T-helper 1 cell treated with Interleukin-12 subunit alpha and Interleukin-12 subunit beta and Interleukin-4 antibody, amounts not matched to agents 30 ng/mL and 1 ng/mL, for 36 hours (primary cell): Measurements from ENCODE around the gene TK2. TPM values are rescaled to one million over a fixed set of nuclear protein-coding genes. Genes with fewer than 3 reads are reported as not detected.

Experiments used
- intact Hi-C: fragments of 100-400 bp; cut with micrococcal nuclease; formaldehyde crosslinking; loops from one replicate; pipeline ENCODE4 v1.15.1; 2024
- total RNA-seq: library from RNA; stranded (reverse); gene quantifications from 2 replicates; pipeline ENCODE4 v1.2.3, GENCODE V29; 2022

Gene TK2
- total RNA-seq, 1 donor from 2014 or later, result 17.6 TPM

DNA sequence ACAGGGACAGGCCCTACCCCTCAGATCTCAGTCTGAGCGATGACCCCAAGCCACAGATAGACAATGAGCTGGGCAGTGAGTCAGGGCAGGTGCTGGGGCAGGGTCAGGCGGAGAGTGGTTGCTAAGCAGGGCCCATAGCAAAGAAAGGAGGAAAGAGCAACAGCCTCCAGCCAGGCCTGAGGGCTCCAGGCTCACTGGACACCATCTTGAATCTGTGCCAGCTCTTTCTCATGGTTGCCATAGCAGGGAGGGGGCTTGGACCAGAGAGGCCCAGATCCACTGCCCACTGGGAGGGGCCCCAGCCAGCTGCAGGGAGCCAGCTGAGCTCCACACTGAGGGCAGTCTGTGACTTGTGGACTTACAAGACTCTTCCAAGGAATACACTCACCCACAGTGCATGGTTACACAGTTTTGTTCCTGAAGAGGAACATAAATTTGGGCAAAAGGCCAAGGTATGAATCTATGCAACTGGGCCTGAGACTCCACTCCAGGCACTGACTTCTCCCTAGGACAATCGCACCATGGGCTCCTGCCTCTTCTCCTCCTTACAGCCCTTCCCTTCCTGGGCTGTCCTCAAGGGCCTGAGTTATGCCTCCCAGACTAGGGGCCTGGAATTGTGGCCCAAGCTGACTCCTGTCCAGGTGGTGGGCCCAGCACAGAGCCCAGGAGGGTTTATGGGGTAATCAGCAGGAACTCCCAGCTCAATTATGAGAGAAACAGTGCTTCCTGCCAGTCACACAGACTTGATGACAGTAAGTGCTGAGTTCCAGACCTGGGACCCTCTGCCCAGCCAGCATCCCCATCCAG, 62.9 kb downstream of the TK2 start:
- intact Hi-C loops, result no loop called here

DNA sequence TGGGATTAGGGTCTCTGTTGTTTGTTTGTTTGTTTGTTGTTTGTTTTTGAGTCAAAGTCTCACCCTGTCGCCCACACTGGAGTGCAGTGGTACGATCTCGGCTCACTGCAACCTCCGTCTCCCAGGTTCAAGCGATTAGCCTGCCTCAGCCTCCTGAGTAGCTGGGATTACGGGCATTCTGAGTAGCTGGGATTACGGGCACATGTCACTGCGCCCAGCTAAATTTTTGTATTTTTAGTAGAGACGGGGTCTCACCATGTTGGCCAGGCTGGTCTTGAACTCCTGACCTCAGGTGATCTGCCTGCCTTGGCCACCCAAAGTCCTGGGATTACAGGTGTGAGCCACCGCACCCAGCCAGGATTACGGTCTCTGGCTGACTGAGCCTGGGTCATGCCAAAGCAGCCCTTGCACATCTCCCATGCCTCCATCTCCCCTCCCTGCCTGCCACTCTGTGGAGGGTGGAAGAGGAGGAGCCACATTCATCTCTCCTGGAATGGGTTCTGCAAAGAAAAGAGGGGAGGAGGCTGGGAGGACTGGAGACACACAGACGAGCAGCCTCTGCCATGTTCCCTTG, 63.6 kb downstream of the TK2 start:
- intact Hi-C loops, result no loop called here

DNA sequence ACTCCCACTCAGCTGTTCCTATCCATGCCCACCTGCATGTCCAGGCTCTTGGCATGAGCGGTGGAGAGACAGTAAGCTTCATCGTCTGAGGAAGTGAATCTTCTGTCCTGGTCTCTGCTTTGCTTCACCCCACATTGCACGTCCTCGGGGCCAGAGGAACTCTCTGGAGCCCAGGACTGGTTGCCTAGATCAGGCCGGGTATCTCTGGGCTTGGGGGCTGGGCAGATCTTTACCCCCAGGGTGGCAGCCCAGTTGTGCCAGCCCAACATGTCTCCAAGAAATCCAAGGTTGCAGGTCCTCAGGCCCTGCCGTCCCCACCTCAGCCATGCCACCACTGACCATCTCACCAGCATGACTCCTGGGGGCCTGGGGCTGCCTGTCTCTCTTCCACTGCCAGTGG, 64.5 kb downstream of the TK2 start:
- intact Hi-C loops, result no loop called here

DNA sequence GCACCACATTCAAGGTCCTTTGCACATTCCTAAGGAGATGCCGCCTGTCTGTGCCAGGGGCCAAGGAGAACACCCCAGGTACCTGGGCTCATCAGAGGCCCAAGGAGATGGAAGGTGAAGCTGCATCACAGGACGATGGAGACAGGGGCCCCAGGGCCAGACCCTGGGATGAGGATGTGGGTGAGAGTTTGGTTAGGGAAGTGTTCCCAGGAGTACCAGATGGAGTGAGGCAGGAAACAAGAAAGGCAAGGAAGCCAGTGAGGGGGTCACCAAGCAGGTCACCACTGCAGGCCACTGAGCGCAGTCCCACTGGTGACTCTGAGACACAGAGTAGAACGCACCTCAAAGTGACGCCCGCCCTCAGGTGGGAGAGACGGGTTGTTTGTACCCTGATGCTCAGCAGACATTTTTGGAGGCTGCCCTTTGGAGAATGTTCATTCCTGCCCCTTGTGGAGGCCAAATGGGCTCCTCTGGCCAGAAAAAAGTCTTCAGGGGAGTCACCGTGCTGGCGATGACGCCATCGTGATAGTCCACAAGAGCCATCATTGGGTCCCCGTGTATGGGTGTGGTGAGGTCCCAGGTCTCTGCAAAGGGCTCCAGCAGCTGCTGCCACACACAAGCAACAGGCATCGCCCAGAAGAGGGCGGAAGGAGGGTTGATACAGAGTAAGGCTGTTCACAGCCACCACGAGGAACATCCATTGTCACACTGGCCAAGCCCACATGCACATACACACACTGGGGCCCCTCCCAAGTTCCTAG, 65.3 kb downstream of the TK2 start:
- intact Hi-C loops, result no loop called here

DNA sequence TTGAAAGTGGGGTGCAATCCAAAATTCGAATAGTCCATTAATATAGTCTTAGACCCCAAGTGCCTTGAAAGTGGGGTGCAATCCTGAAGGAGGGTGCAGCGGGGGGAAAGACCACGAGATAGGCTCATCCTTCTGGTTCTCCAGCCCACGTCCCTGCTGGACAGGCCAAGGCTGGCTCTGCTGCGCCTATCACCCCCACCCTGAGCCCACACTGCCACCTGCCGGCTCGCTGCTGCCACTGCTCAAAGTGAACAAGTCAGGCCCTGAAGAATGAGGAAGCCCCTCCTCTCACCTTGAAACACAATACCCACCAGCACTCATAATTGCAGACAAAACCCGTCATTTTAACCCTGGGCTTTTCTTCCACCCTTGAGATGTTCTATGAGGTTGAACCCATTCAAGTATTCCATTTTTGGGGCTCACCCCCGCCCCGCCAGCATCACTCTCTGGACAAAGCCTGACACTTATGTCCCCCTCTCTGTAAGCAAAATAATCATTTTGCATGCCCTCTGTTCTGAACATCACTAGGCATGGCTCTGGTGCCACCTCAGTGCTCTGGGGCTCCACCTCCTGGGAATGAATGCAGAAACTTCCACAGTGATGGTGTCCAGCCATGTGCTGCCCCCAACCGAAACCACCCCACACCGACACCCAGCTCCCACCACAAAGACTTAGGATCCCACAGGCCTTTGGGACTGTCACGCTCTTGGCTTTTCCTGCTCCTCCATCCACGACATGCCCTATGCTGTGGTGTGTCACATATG, 66.1 kb downstream of the TK2 start:
- intact Hi-C loops, result loop anchor here (1.0 to 2.0 kb wide), 4 partner anchors 67 to 127 kb away; no protein-coding TSS in a partner anchor

DNA sequence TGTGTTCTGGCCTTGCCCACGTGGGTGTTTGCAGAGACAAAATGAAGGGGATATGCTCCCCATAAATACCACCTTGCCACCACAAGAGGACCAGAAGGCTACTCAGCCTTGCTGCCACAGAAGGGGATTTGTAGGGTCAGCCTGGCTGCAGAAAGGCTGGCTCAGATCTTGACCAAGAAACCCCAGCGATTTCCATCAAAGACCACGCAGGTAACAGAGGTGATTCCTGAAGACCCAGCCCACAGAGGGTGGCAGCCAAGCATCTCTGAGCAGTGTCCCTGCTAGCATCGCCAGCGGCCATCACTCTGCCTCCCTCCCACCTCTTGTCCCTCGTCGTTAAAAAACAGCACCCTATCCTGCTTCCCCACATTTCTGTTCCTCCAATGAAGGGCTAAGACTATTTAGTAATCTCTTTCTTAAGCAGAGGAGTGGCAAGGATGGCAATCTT, 68.0 kb downstream of the TK2 start:
- intact Hi-C loops, result loop anchor here (2.0 kb wide), 1 partner anchor 125 kb away; no protein-coding TSS in a partner anchor

DNA sequence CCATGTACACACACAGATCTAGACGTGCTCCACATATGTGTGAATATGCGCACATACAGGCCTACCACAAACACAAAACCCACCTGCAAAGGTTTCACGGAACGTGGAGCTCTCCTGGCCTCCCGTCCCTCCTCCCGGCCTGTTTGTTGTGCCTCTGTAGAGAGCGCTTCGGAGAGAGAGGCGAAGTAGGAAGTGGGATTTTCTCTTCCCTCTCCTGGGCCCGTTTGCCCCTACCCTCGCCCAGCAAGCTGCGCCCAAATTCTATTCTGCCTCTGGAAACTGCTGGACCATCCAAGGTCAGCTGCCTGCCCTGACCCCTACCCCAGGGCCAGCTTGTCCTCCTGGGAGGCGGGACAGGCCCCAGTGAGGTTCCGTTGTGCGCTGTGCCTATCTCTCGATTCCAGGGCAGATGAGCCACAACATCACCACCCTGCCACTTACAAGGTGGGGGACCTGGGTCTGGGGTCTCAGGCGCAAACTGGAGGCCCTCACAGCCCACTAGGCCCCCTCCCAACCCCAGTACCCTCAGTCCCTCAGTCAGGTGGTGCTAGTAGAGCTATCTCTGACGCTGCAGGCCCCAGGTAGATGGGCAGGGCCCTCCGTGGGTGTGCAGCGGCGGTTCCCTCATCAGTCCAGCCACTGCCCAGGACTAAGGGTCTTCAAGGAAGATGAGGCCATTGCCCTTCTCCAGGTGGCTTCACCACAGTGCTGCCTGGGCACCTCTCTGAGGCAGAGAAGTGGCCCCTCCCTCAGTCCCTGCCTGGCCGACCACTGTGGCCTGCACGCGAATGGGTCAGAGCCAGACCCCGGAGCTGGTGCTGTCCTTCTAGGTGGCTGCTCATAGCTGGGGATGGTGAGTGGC, 68.6 kb downstream of the TK2 start:
- intact Hi-C loops, result no loop called here

DNA sequence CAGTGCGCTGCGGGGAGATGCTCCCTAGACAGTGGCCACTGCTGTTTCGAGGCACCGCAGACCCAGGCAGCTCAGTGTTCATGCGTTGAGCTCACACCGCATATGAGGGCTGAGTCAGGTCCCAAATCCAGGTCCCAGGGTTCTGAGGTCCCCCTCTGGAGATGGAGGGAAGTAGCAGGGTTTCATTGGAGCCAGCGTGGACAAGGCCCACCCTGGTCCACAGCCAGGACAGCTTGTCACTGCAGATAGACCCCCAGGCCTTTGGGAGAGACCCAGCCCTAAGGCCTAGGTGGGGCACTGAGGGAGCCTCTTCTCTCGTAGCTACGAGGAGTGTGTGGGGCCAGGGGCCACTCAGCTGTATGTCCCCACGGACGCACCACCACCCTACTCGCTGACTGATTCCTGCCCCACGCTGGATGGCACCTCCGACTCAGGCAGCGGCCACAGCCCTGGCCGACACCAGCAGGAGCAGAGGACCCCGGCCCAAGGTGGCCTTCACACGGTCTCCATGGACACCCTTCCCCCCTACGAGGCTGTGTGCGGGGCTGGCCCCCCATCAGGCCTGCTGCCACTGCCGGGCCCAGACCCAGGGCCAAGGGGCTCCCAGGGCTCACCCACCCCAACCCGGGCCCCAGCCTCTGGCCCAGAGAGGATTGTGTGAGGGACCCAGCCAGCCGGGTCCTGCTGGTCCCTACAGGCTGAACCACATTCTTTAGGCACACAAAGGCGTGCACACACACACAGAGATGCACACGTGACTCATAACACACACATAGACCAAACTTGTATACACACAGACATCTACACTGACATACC, 69.4 kb downstream of the TK2 start:
- intact Hi-C loops, result no loop called here

DNA sequence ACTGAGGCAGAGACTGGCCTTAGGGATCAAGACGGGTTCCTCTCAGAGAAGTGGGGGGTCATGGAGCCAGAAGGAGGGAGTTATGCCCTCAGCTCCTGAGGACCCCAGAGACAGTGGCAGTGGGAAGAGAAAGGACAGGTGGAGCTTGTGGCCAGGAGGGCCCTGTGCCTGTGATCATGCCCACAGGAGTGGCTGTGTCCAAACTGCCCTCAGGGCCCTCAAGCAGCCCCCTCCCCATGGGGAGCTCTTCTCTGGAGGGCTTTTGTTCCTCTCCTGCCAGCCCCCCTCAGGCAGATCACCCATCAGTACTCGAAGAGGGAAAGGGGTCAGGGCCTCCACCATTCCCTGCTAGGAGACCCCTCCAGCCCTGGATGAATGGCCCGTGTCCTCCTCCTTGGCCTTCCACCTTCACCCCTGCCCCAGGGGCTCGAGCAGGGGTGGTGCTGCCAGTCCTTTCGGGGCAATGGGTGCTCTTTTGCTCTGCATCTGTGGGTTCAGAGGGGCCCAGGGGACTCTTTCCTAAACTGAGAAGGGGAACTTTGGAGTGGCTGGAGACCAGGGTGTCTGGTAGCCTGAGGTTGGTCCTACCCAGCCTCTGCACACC, 70.2 kb downstream of the TK2 start:
- intact Hi-C loops, result loop anchor here (5.0 kb wide), 1 partner anchor 218 kb away; the partner anchor contains the start of gene CMTM4

DNA sequence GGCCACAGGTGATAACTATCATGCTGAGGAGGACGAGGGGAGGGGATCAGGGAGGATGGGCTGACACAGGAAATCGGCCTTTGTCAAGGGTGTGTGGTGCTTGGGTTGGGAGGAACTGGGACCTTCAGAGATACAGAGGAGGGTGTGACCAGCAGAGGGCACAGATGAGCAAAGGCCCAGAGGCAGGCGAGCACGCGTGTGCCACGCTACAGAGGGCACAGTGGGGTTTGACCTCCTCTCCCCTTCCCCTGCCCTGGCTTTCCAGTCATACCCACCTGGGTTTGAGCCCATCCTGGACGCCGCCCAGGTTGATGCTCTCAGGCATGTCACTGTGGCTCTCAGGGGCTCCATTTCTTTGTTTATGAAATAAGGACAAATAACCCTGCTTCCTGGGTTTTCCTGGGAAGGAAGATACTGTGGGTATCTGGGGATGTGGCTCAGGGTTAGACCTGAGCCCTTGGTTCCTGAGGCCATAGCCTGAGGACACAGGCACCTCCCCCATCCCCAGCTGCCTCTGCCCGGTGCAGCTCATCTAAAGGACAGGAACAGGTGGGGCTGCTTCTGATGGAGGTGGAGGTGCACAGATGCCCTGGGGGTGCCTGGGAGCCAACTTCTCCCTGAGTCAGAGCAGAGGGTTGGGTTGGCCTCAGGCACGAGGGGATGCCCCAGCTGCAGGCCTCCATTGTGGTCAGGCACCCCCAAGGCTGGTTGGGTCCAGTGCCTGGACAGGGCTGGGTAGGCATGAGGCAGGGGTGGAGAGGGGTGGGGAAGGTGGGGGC, 71.0 kb downstream of the TK2 start:
- intact Hi-C loops, result loop anchor here (1.0 to 5.0 kb wide), 7 partner anchors 37 to 218 kb away; partner anchors contain the start of genes CKLF, CMTM3 and CMTM4

DNA sequence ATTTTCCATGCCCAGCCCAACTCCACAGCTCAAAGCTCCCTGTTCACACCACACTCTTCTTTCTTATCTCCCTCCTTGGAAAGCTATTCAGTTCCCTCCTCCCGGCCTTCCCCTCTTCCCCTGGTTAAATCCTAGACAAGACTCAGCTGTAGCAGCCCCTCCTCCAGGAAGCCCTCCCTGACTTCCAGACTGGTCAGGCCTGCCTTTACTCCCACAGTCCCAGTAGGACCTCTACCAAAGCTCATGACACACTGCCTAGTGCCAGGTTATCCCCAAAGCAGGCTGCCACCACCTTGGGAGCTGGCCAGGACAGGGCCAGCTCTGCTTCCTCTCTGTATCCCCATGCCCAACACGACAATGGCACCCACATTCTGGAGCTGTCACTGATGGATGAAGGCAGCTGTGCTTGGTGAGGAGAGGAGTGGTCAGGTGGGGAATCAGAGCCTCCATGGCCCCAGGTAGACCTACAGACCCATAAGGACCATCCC, 72.8 kb downstream of the TK2 start:
- intact Hi-C loops, result loop anchor here (5.0 kb wide), 1 partner anchor 220 kb away; the partner anchor contains the start of gene CMTM4

DNA sequence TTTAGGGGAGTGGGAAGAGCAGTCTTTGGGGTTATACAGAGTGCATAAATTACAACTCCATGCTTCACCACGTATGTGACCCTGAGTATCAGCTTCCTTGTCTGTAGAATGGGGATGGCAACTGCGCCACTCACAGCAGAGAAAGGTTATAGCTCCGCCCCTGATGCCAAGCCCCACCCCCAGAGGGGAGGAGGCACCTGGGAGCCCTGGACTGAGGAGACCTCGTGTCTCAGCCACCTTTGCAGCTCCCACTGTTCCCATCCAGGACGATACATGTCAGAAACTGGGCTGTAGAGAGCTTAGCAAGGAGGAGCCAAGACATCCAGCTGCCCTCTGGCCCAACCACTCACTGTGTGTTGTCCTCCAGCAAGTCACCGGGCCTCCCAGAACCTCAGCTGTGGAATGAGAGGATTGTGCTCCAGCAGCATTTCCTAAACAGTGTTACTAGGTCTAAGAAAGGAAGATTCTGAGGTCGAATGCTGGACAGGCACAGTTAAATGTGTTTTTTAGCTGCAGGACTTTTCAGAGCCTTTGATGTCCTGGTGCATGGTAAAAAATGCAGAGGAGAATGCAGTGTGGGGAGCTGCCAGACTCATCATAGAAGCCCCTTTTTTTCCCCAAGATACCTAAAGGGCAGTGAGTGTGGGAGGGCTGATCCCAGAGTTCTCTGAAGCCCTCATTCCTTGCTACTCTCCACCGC, 73.4 kb downstream of the TK2 start:
- intact Hi-C loops, result loop anchor here (5.0 kb wide), 1 partner anchor 221 kb away; the partner anchor contains the start of gene CMTM4

DNA sequence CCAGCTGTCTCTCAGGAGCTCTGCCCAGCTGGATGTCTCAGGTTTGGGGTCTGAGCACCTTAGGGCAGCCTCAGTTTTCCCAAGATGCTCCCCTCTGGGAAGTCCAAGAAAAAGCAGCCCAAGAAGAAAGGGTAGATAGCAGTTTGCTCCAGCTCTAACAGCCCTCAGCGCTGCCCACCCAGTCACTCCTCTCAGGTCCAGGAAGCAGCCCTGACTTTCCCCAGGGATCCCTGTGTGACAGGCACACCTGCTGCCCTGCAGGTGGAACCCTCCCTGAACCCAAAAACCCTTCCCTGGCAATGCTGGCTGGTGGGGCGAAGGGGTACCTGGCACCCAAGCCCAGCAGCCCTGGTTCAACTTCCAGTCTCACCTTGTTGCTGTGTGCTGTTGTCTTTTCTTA, 74.7 kb downstream of the TK2 start:
- intact Hi-C loops, result loop anchor here (2.0 to 5.0 kb wide), 2 partner anchors 46 to 222 kb away; partner anchors contain the start of gene CMTM4

DNA sequence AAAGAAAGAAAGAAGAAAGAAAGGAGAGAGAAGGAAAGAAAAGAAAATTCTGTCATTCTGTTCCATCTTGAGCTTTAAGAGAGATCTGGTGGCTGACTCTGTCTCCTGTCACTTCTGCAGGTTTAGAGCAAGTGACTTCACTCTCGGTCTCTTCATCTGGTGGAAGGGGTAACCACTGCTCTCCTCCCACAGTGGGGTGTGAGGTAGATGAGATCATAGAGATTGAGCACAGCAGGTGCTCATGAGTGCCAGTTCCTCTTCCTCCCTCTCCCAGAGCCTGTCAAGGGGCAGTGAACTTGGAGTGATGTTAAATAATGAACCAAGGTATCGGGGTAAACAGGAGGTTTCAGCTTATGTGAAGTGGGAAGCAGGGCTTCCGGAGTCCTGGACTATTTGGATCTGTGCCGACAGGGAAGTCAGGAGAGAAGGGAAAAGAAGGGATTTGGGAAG, 75.1 kb downstream of the TK2 start:
- intact Hi-C loops, result loop anchor here (1.0 to 5.0 kb wide), 5 partner anchors 46 to 223 kb away; partner anchors contain the start of genes CKLF and CMTM4

DNA sequence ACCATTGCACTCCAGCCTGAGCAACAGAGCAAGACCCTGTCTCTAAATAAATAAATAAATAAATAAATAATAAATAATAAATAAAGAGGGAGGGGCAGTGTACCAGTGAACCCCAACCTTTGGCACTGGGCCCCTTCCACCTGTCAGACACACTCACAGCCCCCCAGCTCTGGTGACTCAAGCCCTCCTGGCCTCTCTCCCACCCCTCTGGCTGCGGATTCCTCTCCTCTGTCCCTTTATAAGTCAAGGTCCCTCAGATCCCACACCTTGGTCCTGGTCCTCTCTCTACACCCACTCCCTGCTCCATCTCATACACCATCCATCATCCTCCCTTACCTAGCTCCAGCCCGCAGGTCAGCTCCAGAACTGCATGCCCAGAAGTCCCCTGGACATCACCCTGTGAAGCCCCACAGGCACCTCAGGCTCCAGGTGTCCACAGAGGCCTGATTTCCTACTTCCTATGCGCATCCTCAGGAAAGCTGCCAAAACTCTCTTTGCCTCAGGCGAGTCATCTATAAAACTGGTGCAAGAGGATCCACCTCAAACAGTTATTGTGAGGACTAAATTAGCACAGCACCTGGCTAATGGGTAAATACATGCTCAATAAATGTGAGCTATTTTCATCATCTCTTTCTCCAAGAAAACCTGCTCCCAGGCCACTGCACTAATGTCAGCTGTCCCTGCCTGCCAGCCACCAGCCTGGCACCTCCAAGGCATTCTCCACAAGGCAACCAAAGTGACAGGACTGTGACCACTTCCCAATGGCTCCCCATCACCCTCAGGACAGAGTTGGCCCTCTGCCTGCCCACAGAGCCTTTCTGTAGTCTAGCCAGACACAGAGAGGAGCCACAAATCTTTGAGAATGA, 76.0 kb downstream of the TK2 start:
- intact Hi-C loops, result loop anchor here (1.0 to 2.0 kb wide), 4 partner anchors 45 to 78 kb away; partner anchors contain the start of gene CKLF

DNA sequence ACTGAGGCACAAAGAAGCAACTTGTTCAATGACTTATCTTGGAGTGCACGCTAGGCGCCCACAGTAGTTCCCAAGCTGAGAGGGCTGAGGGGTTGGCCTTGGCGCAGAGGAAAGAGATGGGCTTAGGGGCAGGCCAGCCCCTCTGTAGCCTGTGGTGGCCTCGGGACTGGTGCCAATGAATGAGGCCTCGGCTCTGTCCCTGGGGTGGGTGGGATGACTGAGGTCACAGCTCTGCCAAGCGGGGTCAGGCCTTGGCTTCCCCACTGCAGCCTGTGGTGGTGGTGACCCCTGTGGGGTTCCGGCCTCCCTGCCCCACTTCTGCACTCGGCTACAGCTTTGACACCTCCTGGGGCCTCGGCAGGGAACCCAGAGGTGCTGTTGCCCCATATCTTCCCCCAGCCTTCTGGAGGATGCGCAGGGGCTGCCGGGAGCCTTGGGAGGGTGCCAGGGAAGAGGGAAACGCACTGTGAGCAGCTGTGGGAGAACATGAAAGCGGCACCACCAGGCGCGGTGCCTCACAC, 76.8 kb downstream of the TK2 start:
- intact Hi-C loops, result no loop called here
